GM13976 (cell line): Measurements from ENCODE around the gene ZNF554.
"Not testable (repeated sequence)": the region's sequence is repeated elsewhere in the genome, so short reads cannot be mapped to it uniquely, and the experiment has no call there.

Experiments
- DNase-seq: peaks from one replicate; pipeline ENCODE4 v3.0.0; 2012; ENCODE audit warnings: low spot score
- CTCF ChIP-seq: IDR thresholded peaks from 2 replicates; pipeline ENCODE4 v1.5.1; 2012; ENCODE audit warnings: borderline replicate concordance, mild to moderate bottlenecking; ENCODE audit not compliant: insufficient read depth; ENCODE audit errors: extremely low read depth, missing control alignments, control extremely low read depth
- in situ Hi-C: fragments of 300-500 bp; cut with MboI; formaldehyde crosslinking; loops from one replicate; pipeline ENCODE4 v1.12.0; 2022; ENCODE audit warnings: low sequenced_read_pairs, mixed read lengths, inconsistent platforms; ENCODE audit not compliant: unreplicated experiment

Gene ZNF554

GRCh38 chr19:2869618-2870017, 50.0 kb downstream of the ZNF554 start:
- in situ Hi-C loops = no loop called here
- no peak for DNase-seq
- no peak for TF ChIP-seq CTCF

- DNase-seq, in situ Hi-C loops: not testable (repeated sequence)
These were observed 52.5 kb downstream of the ZNF554 start for GRCh38 chr19:2872175-2872574.

GRCh38 chr19:2877398-2878331, 58.0 kb downstream of the ZNF554 start:
- in situ Hi-C loops = loop anchor here (25.0 kb wide), 1 partner anchor 215 kb away; no protein-coding TSS in a partner anchor
- TF ChIP-seq CTCF = no peak
- no peak for DNase-seq

- no peak for DNase-seq
- in situ Hi-C loops = loop anchor here (25.0 kb wide), 1 partner anchor 222 kb away; no protein-coding TSS in a partner anchor
- no peak for TF ChIP-seq CTCF
These were observed 64.2 kb downstream of the ZNF554 start for GRCh38 chr19:2883686-2884439.

- no peak for DNase-seq
- TF ChIP-seq CTCF = no peak
- in situ Hi-C loops = loop anchor here (25.0 kb wide), 1 partner anchor 223 kb away; no protein-coding TSS in a partner anchor
These were observed 66.1 kb downstream of the ZNF554 start for GRCh38 chr19:2885736-2886135.
